DMS53 (cell line): ENCODE results near the gene CFAP61.
"Not testable (repeated sequence)": the region's sequence is repeated elsewhere in the genome, so short reads cannot be mapped to it uniquely, and the experiment has no call there.

ENCODE experiments used
- DNase-seq: peaks from one replicate; lab custom pipeline; 2025; lab: John Stamatoyannopoulos, UW

CFAP61 gene, protein sequence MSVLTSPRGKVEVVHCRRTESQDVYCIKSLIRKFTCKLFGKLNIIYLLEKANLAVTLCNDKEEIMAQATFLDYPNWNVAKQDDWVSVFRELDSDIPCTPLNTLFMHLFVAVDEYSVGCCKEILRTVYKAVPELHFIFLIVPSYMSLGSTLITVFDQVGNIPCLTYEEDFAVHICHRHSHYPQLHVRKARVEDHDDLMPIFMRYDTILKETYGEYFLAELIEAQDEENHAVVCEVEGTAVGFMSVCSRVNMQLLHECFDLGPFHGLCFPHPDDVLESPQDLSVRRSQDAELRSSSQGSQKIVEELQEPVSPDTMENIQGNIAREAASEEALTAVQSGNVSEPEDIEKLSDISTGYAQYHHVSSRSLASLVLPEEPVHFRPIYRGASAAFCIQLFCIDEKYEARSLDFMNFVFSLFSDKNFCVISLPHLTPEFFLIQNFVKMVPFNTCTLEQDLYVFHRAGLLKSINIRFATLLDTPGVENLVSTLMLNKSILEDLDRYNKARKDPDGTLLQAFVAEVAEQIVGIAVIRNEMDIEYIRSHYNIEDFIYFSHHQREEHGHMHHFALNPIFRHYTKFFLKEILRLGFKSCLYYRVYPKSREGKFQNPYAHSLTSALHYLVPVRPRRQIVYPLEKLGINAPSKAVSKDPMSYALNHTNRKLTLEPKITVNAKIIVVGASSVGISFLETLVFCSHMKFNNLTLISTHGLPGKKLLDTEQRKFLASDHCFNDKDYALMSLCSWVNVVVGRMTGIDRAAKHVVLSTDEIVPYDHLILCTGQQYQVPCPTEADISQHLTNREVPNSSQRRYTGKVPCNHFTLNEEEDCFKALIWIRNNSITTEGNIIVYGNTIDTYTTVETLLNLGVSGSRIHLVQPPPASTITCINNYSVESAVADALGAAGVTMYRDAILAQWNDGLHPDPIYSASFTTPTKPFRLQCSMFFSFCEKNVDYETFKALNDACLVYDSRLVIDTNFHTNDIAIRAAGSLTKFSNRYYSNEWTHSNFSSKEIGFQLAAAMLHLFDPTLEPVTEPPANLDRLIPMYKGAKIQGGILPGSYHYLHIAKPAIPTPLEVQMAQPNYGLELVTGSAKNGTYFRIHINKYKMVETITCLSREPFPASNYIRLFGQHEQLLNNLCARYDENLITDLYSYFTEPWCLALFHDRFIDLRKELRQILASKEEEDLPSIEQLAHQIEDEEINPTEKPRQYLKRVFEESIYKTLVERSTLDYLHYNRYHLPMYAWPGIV

DNA sequence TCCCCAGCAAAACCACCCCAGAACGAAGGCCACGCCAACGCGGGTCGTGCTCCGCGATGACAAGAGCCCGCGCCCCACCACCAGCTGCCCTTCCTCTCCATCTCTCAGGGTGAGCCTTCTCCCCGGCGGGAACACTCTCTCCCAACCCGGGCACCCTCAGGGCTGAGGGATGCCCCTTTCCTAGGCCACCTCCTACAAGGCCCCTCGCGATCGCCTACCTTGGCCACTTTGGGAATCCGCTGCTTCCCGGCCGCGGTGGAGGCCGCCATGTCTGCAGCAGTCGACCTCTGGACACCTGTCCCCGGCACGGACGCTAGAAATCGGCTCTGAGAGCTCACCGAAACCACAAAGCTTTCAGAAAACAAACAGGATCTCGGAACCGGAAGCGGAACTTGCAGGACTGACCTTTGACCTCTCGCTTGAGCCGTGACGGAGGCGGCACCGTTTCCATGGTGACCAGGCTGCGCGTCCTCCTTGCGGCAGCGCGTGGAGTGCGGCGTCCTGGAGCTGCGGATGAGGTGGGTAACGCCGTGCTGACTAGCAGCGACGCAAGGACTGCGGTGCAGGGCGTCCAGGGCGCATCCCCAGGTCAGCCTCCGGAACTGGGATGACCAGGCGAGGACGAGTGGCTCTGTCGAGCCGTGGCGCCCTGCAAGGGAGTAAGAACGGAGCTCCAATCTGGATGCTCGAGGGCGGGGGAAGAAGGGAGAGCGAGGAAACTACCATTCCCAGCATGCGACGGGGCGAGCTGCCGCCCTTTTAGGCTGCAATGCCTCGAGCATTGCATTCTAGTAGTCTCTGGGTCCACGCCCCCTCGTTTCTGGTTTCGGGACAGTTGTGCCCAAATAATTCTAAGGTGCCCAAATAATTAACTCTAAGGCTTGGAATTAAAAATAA lies at the start of gene CFAP61, which contains the start of gene CRNKL1:
Gene CFAP61, plus strand, starts transcription at position 459 of the 897 bp plus-strand sequence. CDS start 4,122 bp downstream, outside the sequence.
Gene CRNKL1, minus strand, starts transcription at position 393 of the 897 bp plus-strand sequence. Its CDS starts 124 bp downstream, at position 269.
- peak; percentile 99 for DNase-seq

DNA sequence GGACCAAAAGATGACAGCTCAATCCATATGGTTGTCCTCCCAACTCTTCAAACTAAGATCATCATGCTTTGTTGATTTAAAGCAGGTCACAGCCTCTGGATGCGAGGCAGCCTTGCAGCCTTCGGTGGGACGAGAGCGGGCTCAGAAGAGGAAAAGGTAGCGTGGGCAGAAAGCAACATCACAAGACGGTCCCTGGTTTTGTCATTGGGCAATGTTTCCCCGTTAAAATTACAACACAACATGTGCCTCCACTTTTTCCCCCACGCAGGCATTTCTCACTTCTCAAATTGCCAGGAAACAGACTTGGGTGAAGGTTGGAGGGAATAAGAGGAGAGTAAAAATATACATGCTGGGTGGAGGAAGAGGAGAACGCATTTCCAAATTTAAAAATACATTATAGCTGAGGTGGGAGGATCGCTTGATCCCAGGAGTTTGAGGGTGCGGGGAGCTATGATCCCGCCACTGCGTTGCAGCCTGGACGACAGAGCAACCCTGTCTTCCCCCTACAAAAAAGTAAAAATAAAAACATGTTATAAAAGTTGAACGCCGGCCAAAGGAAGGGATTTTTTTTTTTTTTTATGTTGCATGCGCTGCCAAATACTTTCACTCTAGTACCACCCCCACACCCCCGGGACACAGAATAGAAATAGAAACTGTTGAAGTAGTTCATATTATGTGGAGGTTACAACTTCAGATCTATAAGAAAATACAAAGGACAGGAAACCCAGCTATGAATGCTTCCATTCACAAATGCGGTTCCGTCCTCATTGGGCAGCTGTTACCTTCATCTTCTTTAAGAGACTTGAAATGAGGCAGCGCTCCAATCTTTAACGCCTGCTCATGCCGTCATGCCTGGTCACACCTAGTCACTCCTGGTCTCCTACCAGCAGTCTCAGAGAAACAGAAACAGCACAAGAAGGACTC lies 49.0 kb upstream of the CFAP61 start:
- DNase-seq, result no peak

DNA sequence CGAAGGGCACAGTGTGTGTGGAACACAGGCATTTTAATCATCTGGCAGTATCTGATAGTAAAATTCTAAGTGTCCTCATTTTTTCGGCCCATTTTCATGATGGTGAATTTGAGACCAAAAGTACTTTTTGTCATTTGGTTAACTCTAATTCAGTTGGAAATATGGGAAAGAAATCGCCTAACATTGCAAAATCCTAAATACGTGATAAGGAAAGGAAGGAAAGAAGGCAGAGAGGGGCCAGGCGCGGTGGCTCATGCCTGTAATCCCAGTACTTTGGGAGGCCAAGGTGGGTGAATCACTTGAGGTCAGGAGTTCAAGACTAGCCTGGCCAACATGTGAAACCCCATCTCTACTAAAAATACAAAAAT lies 48.4 kb upstream of the CFAP61 start:
- DNase-seq, result not testable (repeated sequence)

DNA sequence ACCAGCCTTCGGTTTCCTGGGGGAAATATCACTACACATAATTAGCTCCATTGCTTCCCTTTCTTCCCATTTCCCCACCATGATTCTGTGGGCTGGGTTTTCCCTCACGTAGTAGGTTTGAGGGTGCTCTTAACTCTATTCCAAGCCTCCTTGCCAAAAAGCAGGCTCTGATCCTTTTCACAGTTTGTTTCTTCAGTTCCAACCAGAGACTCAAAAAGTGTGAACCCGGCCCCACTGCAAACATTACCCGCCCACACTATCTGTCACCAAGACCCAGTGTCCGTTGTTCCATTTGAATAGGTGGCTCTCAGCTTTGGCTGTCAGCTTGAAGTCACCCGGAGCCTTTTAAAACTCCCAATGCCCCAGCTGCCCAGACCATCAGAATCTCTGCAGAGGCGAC lies 47.0 kb upstream of the CFAP61 start:
- no peak for DNase-seq

DNA sequence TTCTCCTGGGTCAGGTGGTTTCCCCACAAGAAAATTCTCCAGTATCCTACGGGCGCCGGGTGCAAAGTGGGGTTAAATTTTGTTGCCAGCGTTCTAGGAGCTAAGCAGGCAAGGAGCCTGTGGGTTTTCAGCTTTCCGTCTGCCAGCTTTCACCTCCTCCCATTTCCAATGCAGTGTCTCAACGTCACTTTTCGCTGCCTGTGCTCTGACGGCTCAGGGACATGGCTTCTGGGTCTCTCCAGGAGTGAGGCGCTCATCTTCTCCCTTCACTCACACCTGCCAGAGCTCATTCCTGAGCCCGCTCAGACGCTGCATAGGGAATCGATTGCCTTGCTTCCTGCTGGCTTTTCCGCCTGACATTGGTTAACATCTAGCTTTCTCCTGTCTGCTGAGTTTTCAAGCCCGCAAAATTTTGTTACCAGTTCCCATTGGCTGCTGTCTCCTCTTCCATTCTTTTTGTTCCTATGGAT lies 42.5 kb upstream of the CFAP61 start:
- peak; percentile 18 for DNase-seq

DNA sequence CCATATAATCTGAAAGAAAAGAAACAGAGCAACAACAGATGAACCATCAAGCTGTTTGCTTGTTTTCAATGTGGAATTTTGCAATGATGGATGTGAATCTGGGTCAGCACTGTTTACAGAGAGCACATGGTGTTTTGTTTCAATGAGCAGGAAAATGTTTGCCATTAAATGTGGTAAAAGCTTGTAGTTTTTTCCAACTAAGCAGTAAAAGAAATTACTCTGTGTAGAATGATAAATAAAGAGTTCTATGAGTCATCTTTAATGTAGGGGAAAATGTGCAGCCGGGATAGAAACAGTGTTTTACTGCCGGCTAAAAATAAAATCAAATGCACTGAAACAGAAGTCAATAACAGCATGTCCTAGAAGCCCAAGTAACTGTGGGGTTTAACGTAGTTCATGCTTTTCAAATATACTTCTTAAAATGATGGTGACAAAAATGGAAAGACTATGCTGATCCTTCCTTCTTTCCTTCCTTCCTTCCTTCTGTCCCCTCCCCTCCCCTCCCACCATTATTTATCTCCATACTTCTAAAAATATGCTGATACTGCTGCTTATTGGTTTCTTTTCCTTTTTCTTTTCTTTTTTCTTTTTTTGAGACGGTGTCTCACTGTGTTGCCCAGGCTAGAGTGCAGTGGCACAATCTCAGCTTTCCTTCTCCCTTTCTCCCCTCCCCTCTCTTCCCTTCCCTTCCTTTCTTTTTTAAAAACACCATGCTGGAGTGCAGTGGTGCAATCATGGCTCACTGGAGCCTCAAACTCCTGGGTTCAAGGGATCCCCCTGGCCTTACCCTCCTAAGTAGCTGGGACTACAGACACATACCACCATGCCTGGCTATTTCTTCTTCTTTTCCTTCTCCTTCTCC lies 41.5 kb upstream of the CFAP61 start:
- peak; percentile 72 for DNase-seq

DNA sequence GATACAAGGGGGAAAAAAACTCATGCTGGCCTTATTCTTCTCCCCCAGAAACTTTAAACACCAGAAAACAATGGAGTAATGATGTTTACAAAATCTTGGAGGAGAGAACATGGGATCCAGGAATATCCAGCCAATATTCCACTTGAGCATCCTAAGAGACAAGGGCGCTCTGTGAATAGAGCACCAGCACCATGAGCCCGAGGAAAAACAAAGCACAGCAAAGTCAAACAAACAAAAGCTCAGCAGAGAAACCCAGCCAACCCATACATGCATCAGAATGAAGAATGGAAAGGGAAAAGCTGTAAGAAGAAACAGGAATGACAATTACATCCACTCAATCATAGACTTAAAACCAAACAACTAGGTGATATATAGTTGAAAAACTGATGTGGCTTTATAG lies 39.8 kb upstream of the CFAP61 start:
- DNase-seq, result no peak

DNA sequence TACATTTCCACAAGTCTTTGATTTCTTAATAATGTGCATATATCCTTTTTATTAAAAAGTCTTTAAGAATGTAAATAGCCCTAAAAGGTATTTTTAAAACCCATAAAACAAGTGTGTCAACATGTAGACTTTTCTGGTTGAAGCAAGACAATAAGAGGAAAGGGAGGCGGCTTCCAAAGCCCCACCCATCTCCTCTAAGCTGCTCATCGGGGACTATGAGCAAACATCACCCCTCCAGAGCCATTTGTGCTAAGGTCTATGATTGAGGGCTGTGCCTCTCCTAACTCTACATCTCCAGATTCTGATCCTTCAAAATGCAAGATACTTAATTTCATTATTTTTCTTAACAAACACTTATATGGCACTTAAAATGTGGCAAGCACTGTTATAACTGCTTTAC lies 37.7 kb upstream of the CFAP61 start:
- peak; percentile 10 for DNase-seq

DNA sequence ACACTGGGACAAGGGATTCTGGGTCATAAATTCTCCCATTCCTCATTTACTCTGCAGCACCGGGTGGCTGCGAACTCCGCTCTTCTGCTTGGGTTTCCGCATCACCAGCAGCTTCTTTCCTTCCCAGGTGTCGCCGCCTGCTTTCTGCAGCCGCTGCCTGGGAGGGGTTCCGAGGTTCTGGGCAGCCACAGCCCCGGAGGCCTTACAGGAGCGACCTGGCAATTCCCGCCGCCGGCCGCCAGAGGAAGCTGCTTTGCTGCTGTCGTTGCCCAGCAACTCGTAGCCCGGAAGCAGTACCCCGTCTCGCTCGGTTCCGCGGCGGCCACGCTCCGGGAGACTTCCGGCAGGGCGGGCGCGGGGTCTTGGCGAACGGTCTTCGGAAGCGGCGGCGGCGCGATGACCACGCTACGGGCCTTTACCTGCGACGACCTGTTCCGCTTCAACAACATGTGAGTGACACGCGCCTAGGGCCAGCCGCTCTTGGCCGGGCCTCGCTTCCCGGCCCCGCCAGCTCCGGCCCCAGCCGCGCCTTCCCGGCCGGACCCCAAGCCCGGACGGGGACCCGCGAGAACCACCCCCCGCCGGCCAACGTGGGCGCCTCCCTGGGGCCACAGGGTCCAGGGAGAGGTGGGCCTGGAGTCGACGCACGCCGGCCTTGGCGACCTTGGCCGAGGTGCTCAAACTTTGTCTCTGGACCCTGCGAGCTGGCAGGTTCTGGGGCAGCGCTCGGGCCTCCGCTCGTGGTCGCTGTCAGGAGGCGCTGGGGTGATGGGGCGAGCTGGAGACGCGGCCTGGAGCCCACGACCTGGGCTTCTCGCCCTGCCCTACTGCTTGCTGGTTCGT lies 35.1 kb upstream of the CFAP61 start, which contains the start of gene NAA20:
Gene NAA20, plus strand, starts transcription at position 362 of the 843 bp plus-strand sequence. Its CDS starts 35 bp downstream, at position 397.
- DNase-seq, result peak; percentile 98

DNA sequence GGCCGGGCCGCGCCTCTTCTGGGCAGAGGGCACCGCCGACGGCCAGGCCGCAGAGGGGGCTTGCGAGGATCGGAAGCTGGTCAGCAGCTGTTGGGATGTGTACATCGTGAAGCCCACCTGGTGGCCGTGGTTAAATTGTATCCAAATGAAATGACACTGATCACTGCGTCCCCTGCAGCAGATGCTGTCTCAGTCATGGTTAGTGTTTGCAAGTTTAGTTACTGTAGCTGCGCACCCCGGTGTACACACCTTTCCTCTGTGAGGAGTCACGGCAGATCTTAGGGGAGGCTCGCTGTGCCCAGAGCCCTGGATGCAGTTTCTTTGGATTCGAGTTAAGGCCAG lies 34.5 kb upstream of the CFAP61 start:
- peak; percentile 54 for DNase-seq

DNA sequence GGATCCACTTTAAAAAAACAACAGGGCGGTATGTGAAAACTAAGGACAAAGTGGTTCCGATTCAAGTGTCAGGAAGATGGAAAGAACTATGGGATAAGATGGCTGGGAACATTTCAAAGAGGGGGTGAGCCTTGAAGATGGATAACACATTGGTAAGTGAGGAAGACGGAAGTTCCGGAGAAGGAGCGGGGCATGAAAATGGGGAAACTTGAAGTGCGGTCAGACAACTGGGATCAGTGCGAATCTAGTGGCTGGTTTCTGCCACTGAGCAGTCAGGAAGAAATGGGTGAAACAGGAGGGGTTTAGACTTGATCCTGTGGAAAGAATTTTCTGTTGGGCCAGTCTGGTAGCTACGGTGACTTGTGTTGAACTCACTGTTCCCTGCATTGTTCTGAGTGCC lies 34.0 kb upstream of the CFAP61 start:
- no peak for DNase-seq

DNA sequence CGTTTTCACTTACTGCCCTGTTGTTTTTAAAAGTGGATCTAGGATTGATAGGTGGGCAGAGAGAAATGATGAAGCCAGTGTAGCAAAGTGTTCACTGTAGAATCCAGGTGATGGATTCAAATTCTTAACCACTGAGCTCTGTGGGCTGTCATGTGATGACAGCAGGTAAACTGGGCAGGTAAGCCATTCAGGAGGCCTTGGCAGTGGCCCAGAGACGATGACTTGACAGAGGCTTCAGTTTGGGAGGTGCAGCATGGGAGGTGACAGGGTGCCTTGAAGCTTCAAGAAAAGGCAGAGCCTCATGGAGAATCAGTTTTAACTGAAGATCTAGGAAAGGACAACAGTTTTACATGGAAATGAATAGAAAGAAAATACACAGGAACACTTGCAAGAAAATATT lies 33.2 kb upstream of the CFAP61 start:
- peak; percentile 38 for DNase-seq

DNA sequence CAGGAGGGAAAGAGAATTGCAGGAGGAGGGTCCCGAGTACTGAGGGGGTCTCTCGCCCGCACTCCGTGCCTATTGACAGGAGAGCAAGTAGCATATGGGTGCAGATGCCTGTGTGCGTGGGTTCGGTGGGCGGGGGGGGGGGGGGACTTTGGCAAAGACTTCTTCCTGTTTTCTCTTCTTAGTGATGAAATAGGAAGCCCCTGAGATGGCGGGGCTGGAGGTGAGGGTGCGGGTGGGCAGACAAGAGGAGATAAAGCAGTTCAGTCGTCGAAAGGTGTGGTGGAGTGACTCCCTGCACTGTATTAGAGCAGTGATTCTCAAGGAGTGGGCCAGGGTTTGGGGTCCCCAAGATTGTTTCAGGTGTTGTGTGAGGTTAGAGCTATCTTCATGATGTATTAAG lies 31.4 kb upstream of the CFAP61 start:
- DNase-seq, result no peak

DNA sequence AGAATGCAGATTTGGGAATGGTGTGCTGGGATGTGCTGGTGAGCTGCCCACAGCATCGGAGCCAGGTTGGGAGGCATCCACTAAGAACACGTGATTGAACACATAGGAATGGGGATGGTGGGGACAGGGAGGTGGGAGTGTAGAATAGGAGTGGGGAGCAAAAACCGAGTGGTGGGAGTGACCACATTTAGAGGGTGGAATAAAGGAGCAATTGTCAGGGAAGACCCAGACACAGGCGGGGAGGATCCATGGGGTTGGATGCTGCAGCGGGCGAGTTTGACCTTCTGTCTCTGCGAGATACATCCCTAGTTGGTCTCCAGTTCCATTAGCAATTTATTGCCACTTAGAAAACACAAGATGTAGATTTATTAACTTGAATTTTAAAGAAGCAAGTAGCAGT lies 30.5 kb upstream of the CFAP61 start:
- DNase-seq, result no peak

DNA sequence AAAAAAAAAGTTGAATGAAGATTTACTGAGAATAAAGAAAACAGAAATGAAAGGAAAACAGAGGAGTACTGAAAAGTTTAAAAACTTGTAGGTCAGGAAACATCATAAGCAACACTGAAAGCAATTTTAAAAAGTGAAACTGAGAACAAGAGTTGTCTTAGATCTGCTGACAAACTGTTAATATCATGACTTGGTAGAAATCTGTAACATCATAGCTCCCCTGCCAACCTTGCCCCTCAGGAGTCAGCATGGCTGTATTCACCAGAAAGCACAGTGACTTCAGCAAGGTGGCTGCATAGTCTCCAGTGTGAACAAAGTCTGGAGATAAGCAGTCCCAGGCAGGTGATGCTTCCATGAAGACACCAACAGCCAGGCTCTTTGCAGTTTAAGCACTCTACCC lies 29.8 kb upstream of the CFAP61 start:
- no peak for DNase-seq

DNA sequence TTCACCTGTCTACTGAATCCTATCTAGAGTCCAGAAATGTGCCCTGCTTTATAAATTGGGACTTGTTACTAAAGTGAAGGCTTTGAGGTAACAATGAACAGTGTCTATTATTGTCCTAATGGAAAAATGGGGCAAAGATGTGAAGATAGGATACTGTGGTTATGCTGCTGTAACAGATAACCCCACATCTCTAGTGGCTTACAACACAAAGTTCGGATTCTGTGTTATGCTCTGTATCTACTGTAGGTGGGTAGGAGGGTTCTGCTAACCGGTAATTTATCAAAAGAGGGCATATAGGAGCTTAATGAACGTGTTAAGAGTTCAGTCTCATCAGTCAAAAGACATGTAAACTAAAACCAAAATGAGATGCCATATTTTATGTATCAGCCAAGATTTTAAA lies 28.9 kb upstream of the CFAP61 start:
- no peak for DNase-seq

DNA sequence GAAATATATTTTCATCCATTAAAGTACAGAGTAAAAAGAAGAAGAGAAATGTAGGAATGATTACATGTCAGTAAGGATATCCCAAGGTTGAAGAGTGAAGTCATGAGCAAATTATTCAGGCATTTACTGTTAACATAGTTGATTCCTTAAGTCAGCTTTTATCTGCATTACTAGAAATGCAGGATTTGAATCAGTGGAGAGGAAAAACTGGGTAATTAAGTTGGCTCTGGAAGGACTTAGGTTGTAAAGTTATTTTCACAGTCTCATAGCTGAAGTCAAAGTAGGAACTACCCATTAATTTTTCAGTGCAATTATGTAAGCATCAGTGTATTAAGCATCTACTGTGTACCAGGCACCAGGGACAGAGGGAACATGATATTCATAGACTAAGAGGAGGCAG lies 27.4 kb upstream of the CFAP61 start:
- no peak for DNase-seq

DNA sequence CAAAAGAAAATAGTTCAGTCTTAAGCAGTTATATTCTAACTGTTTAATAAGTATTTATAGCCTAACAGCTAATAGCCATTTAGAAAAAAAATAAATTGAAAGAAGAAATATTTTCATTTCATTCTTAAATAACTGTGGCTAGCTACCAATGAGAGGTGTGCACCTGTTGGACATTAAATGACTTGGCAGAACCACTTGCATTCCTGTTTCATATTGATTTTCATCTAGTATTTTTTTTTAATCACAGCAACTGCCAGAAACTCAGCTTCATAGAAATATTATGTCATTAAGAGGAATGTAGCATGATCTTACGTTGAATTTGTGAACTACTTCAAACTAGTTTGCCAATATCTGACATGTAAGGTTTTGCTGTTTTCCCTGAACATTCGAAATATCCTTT lies 25.0 kb upstream of the CFAP61 start:
- no peak for DNase-seq
